ENCODE data around the gene GPR78.

Gene GPR78

DNA sequence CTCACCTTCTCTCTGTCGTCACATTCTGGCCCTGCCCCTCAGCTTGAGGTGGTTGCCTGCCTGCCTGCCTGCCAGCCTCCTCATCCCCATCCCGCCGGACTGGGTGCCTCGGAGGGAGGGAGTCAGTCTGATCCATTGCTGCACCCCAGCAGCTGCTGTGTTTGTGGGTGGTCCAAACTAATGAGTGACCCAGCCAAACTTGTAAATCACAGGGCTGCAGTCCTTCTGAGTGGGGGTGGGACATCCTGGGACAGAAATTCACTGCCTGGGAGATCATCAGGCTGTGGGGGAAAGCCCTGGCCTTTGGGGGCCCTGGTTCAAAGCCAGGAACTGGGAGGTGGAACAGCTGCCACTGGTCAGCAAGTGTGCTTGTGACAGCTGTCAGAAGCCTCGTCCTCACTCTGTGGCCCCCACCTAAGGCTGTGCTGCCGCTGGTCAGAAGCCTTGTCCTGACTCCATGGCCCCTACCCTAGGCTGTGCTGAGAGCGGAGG, 5.6 kb downstream of the GPR78 start:
- DNase-seq (ENCODE audit: low read depth in 1 of 2, low spot score in 1 of 2): no peak

DNA sequence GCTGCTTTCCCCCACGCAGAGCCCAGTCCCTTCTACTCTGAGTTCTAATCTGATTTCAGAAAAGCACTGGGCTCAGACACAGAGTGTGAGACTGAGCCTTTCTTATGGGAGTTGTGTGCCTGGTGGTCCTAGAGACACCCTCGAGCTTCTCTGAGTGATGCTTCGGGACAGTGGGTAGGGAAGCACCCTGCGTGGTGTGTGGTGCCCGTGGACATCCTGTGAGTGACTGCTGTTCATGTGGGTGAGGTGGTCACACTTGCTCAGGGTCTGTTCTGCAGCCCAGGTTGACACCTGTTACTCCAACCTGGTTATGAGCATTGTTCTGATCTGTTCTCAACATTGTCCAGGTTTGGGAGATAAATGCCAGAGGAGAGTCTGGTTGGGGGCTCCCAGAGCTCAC, 6.1 kb downstream of the GPR78 start:
- no peak for DNase-seq (ENCODE audit: low read depth in 1 of 2, low spot score in 1 of 2)

DNA sequence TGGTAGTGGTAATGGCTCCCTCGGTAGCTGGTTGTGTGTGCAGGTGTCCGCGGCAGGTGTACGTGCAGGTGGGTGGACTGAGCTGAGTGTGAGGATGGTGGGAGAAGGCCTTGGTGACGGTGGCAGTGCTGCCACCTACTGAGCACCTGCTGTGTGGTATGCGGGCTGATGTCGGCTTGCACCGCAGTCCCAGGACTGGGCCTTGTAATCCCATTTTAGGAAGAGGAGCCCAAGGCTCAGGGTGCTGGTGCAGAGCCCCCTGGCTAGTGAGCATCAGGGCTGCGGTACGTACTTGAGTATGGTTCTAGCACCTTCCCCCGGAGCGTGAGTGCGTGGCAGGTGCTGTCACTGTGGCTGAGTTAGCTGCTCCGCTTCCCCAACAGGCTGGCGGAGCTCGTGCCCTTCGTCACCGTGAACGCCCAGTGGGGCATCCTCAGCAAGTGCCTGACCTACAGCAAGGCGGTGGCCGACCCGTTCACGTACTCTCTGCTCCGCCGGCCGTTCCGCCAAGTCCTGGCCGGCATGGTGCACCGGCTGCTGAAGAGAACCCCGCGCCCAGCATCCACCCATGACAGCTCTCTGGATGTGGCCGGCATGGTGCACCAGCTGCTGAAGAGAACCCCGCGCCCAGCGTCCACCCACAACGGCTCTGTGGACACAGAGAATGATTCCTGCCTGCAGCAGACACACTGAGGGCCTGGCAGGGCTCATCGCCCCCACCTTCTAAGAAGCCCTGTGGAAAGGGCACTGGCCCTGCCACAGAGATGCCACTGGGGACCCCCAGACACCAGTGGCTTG, 6.7 kb downstream of the GPR78 start:
- DNase-seq (ENCODE audit: low read depth in 1 of 2, low spot score in 1 of 2): no peak

DNA sequence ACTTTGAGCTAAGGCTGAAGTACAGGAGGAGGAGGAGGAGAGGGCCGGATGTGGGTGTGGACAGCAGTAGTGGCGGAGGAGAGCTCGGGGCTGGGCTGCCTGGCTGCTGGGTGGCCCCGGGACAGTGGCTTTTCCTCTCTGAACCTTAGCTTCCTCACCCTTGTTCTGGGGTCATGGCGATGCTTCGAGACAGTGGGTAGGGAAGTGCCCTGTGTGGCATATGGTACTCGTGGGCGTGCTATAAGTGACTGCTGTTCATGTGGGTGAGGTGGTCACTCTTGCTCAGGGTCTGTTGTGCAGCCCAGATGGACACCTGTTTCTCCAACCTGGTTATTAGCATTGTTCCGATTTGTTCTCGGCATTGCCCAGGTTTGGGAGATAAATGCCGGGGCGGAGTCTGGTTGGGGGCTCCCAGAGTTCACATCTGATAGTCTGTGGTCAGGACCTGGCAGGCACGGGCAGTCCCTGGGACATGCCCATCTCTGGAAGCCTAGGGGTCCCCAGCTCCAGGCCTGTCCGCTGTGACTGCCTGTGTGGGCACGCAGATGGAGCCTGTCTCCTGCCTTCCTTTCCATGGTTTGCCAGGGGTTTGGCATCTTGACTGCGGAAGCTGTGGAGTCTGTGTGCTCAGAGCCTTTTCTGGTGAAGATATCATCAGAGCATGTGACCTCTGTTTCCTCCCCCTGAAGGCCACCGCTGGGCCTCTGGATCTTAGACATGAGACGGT, 7.4 kb downstream of the GPR78 start:
- no peak for DNase-seq (ENCODE audit: low read depth in 1 of 2, low spot score in 1 of 2)

DNA sequence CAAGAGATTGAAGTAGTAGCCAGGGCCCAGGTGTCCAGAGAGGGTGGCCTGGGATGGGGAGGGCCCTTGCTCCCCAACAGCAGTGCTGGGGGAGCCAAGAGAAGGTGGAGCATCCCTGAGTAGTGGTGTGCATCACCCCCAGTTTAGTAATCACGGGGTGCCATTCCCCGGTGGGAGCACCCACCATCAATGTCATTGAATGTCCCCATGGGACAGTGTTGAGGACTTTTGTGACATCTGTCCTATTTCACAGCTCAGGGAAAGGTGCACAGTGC, 7.9 kb downstream of the GPR78 start:
- no peak for DNase-seq (ENCODE audit: low read depth in 1 of 2, low spot score in 1 of 2)

DNA sequence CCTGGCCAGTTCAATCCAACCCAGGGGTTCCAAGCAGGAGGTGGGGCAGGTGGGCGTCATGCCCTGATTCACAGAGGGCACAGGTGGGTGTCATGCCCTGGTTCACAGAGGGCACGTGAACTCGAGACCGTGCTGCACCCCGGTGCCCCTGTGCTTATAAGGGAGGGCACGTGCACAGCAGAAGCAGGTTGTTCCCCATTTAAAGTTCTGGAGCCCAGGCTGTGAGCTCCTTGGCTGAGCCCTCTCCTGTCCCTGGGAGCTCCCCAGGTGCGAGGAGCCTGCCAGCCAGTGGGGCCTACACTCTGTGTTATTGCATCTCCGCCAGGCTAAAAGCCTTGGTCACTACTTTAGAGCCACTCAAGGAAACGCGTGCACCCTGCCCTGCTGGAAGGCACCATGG, 9.1 kb downstream of the GPR78 start:
- no peak for DNase-seq (ENCODE audit: low read depth in 1 of 2, low spot score in 1 of 2)

DNA sequence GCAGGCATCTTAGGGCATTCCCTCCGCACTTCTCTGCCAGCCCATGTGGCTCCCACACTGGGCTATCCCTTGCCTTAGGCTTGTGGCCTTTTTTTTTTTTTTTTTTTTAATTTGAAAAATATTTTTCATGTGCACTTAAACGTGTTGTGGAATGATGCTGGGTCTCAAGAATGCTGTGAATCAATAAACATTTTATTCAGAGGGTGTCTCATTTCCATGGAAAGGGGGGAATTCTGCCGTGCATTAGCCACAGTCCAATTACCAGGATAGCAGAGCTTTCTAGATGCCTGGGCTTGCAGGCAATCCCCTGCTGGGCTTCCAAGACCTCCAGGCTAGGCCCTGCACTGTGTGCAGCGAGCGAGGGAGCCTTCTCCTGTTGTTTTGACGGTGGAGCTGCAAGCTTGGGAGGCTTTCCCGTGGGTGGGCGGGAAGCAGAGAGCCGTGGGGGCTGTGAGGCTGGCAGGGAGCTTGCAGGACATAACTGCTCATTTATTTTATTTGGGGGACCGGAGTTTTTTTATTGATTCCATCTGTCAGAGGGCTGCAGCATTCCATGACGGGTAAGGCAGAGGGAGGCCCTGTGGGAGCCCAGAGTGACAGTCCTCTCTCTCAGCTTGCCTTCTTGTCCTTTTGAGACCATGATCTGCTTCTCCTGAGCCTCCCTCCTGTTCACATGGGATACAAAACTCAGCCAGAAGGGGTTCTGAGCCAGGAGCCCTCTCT, 9.8 kb downstream of the GPR78 start:
- DNase-seq (ENCODE audit: low read depth in 1 of 2, low spot score in 1 of 2): no peak

DNA sequence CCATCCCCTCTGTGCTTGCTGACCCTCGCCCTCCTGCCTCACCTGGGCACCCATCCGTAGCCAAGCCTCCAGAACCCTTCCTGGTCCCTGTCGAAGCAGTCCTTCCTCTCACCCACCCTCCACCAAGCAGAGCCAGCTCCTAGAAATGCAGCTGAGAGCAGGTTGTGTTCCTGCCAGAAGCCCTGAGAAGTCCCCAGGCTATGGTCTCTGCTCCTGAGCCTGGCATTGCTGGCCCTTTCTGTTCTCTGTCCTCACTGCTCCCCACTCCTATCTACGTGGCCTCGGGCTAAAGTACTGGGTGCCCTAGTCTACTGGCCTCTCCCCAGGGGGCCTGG, 10.3 kb downstream of the GPR78 start:
- DNase-seq (ENCODE audit: low read depth in 1 of 2, low spot score in 1 of 2): no peak

DNA sequence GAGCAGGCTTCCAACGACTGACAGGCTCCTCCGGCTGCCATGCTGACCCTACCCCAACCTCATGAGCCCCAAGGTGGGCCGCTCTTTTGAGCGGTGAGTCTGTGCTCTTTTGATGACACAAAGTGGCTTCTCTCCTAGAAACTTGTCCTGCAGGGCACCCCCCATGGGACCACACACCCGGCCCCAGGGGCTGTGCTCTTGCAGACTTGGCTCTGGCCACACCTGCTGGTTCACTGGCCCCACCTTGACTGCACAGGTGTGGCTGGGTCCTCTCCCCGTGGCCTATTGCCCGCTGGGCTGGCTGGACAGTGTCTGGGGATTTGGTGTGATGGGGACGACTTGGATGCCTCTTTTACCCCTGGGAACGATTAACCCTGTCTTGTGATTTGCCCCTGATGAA, 10.9 kb downstream of the GPR78 start:
- no peak for DNase-seq (ENCODE audit: low read depth in 1 of 2, low spot score in 1 of 2)

DNA sequence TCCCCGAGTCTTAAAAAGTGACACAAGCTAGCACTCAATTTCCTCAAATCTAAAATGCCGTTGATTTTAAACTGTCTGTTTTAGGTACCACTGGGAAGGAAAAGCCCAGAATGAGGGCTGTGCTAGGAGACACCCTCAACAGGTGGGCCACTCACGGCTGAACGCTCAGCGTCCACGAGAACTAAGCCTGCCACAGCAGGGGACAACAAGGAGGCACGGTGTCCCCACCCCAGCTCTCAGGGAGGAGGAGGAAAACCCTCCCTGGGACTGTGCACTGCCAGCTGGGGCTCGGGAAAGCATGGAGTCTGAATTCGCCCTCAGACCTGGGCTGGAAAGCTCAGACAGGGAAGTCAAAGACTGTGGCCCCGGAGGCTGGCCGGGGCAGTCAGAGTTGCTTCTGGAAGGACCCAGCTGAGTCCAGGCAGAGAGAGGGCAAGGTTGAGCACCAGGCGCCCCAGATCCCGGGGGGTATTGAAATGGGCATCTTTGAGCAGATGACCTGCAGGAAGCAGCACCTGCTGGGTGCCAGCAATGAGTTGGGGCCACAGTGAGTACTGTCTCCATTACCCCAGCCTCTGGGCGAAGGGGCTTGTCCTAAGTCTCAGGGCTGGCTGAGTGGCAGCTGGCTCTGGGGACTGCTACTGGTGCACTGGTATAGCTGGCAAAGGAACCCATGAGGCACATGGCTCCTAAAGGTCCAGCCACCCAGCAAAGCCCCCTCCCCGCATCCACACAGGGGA, 11.6 kb downstream of the GPR78 start:
- DNase-seq (ENCODE audit: low read depth in 1 of 2, low spot score in 1 of 2): no peak

DNA sequence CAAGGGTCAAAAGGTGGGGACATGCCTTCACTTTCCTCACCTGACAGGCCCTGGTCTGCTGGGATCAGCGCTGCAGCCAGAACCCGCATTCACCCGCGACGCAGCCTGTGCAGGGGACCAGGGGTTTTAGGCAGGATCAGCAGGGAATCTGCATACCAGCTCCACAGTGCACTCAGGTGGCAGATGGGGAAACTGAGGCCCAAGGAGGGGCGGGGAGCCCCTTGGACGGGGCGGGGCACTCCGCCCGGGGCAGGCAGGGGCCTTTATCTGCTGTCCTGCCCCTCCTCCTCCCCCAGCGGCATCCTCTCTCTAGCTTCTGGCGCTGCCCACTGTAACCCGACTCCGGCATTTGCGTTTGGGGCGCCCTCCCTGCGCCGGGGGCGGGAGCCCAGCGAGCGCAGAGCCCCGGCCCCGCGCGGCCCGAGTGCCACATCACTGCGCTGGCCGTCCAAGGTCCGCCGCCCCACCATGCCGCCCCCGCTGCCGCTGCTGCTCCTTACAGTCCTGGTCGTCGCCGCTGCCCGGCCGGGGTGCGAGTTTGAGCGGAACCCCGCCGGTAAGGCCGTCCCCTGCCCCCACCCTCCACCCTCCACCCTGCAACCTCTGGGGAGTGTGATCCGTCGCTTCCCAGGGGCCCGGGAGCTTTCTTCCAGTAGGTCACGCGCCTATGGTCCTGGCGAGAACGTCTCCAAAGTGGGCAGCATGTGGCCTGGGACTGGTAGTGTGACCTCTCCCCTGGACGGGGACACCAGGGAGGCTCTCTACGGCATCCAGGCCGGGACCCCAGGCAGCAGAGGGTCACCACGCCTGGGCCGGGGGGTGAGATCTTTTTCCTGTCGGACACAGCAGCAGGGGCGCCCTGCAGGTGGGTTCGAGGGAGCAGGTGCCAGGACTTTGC, 12.4 kb downstream of the GPR78 start, which contains the start of gene CPZ:
Gene CPZ (plus strand): TSS at position 400 of the 898 bp plus-strand sequence. CDS start 69 bp downstream, at position 469.
- DNase-seq (ENCODE audit: low read depth in 1 of 2, low spot score in 1 of 2): no peak

DNA sequence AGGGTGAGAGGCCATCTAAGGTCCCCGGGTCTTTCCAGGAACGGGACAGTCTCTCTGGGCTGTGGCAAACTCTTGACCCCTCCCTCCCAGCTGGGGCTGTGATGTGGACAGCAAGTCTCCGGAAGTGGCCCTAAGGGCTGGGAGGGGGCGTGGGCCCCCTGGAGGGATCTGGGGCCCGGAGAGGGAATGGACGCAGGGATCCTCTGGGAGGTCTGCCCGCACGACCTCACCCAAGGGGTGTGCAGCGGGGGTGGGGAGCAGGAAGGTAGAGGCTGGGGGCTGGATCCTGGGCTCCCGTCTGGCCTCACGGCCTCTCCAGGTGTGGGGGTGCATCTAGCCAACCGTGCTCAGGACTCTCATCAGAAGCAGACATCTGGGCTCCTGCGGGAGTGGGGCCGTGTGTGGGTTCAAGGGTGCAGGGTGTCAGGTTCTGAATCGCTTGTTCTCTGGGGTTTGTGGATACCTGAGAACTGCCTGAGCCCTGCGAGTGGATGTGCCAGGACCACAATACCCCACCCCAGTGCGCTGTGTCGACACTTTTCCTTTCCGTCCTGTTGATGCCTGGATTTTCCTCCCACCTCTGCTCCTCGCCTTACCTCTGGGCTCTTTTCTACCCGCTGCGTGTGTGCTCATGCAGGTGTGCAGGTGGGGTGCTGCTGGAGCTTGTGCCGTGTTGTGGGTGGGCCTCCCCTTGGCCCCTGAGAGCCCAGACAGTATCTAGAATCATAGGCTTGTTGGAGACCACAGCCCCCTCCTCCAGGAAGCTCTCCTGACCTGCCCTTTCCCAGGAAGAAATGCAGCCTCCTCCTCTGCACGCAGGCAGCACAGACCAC, 13.3 kb downstream of the GPR78 start:
- DNase-seq (ENCODE audit: low read depth in 1 of 2, low spot score in 1 of 2): no peak

DNA sequence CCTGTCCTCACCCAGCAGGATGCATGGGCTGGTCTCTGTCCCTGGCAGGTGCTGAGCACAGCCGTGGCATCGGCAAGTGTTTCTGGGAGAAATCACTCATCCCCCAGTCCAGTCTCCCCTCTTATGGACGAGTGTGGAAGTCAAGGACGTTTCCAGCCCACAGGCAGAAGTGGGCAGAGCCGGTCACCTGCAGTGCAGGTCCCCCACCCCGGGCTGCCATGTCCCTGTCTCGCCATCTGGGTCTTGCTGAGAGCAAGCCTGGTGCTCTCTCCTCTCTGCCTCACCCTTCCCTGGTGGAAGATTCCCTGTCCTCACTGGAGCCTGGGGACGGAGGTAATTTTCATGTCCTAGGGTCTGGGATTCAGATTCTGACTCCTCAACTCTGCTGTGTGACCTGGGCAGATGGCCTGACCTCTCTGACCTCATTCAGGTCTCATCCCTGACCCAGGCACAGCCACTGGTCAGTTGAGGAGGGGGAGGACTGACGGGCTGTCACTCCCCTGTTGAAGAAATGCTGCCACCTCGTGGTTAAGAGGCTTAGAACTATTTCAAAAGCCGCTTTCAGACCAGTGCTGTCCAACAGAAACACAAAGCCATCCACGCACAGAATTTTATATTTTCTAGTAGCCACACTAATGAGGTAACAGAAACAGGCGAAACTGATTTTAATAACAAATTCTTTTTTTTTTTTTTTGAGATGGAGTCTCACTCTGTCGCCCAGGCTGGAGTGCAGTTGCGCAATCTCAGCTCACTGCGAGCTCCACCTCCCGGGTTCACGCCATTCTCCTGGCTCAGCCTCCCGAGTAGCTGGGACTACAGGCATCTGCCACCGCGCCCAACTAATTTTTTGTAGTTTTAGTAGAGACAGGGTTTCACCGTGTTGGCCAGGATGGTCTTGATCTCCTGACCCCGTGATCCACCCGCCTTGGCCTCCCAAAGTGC, 14.2 kb downstream of the GPR78 start:
- no peak for DNase-seq (ENCODE audit: low read depth in 1 of 2, low spot score in 1 of 2)

DNA sequence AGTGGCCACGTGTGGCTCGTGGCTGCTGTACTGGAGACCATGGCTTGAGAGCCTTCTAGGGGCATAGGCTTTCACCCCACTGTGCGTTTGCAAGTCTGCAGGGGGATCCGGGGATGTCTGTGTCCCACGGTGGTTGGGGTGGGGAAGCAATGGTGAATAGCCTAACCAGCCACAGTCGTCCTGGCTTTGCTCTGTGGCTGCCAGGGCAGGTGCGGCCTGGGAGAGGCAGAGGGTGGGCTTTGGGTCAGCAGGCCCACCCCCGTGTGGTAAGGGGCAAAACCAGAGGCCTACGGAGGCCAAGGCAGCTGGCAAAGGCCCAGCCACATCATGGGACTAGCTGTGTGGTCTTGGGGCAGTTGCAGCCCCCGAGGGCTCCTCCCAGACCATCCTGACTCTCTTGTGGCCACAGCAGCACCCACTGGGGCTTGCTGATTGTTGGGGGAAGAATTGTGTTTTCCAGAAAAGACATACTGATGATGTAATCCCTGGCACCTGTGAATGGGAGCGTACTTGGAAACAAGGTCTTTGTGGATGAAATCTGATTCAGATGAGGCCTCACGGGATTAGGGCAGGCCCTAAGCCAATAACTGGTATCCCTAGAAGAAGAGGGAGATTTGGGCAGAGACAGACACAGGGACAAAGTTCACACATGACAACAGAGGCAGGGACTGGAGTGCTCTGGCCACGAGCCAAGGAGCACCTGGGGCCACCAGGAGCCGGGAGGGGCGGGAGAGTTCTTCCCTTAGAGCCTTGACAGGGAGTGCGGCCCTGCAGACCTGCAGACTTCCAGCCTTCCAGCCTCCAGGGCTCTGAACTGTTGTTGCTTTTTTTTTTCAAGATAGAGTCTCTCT, 15.3 kb downstream of the GPR78 start:
- DNase-seq (ENCODE audit: low read depth in 1 of 2, low spot score in 1 of 2): no peak

DNA sequence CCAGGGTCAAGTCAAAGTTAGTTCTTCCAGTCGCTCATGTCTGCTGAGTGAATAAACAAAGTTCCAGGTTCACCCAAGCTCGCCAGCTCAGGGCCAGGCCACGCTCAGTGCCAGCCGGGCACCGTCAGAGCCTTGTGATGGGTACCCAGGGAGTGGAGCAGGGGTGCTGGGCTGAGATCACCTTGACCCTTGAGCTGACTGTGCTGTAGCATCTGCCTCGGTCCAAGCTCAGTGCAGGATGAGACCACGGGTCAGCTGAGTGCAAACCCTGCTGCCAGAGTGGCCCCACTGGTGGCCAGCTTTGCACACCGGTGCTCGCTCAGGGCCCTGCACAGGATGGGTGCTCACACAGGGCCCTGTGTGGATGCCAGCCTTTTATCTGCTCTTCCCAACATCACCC, 16.7 kb downstream of the GPR78 start:
- no peak for DNase-seq (ENCODE audit: low read depth in 1 of 2, low spot score in 1 of 2)

DNA sequence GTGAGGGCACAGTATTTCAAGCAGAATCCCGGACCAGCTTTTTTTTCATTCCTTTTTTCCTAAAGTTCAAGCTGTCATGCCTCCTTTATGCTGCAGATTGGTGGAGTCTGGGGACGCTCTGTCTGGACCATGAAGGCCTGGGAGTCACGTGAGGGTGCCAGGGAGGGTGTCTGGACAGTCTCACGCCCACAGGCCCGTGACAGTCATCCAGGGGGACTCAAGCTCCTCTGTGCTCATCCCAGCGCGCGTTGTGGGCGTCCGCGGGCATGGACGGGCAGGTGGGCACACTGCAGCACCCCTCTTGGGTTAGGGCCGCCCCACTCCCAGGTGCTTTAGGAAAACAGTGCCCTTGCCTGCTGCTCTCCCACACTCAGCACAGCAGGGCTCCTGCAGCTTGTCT, 17.1 kb downstream of the GPR78 start:
- DNase-seq (ENCODE audit: low read depth in 1 of 2, low spot score in 1 of 2): no peak

DNA sequence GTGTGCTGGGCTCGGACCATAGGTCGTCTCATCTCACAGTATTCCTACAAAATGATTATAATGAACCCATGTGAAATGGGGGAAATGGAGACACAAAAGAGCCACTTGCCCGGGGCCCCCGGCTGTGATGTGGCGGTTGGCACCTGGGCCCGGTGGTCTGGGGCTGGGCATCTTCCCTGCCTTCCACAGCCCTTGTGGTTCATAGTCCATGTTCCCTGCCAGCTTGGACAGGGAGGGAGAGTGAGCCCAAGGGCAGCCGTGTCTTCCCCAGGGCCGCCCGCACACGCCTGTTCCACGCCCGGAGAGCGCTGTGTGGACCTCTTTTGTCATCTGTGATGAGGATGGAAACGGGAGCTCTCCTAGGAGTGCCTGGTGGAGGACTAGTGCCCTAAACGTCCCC, 17.6 kb downstream of the GPR78 start:
- no peak for DNase-seq (ENCODE audit: low read depth in 1 of 2, low spot score in 1 of 2)
